NCI-H2107 treated with DMSO at 0.1 percent for 48 hours (cell line): ENCODE measurements around the gene ERBB3.

Experiments used
- DNase-seq: peaks from one replicate; lab custom pipeline; 2025; ENCODE audit not compliant: unreplicated experiment; lab: John Stamatoyannopoulos, UW

ERBB3 gene

GRCh38 chr12:56129942-56130495 is 50.1 kb downstream of the ERBB3 start:
- no peak for DNase-seq

GRCh38 chr12:56130876-56131275 is 50.9 kb downstream of the ERBB3 start:
- no peak for DNase-seq

GRCh38 chr12:56134897-56135296 is 54.9 kb downstream of the ERBB3 start:
- no peak for DNase-seq

- DNase-seq, result no peak
Observed at GRCh38 chr12:56137853-56138571, 58.0 kb downstream of the ERBB3 start.

- DNase-seq, result no peak
Observed at GRCh38 chr12:56141946-56142784, 62.2 kb downstream of the ERBB3 start.

- DNase-seq, result no peak
Observed at GRCh38 chr12:56143217-56143616, 63.3 kb downstream of the ERBB3 start.

GRCh38 chr12:56143870-56144269 is 63.9 kb downstream of the ERBB3 start:
- no peak for DNase-seq

- DNase-seq, result no peak
Observed at GRCh38 chr12:56145217-56145616, 65.3 kb downstream of the ERBB3 start.

- no peak for DNase-seq
Observed at GRCh38 chr12:56146492-56147460, 66.8 kb downstream of the ERBB3 start.

- DNase-seq, result no peak
Observed at GRCh38 chr12:56150563-56150962, 70.6 kb downstream of the ERBB3 start.

GRCh38 chr12:56151672-56152131 is 71.7 kb downstream of the ERBB3 start:
- peak; percentile 77 for DNase-seq

GRCh38 chr12:56152132-56152755 is 72.3 kb downstream of the ERBB3 start, which contains the start of gene MYL6B:
TSS of gene MYL6B (plus strand) at chr12:56152587. CDS start at chr12:56153919, 1,332 bp downstream.
- DNase-seq, result peak; percentile 93
